HEK293T (cell line): ENCODE measurements around the gene FANCG.

Experiments
- ARNT ChIP-seq: fragments of 450-650 bp; IDR thresholded peaks from 2 replicates; pipeline ENCODE4 v1.6.1; 2017; ENCODE audit warnings: mild to moderate bottlenecking
- BHLHE40 ChIP-seq: fragments of 450-650 bp; IDR thresholded peaks from 2 replicates; pipeline ENCODE4 v1.6.1; 2016; ENCODE audit warnings: mild to moderate bottlenecking, moderate library complexity, borderline replicate concordance
- ELF4 ChIP-seq: fragments of 450-650 bp; IDR thresholded peaks from 2 replicates; pipeline ENCODE4 v1.6.1; 2017; ENCODE audit warnings: antibody characterized with exemption
- FOXA1 ChIP-seq: fragments of 450-650 bp; IDR thresholded peaks from 2 replicates; pipeline ENCODE4 v1.6.1; 2016; ENCODE audit warnings: mild to moderate bottlenecking
- FOXK2 ChIP-seq: fragments of 450-650 bp; IDR thresholded peaks from 2 replicates; pipeline ENCODE4 v1.6.1; 2016; ENCODE audit warnings: mild to moderate bottlenecking
- FOXM1 ChIP-seq: fragments of 450-650 bp; IDR thresholded peaks from 2 replicates; pipeline ENCODE4 v1.6.1; 2017; ENCODE audit warnings: mild to moderate bottlenecking, borderline replicate concordance
- HDGF ChIP-seq: fragments of 450-650 bp; IDR thresholded peaks from 2 replicates; pipeline ENCODE4 v1.6.1; 2017; ENCODE audit warnings: antibody characterized with exemption, borderline replicate concordance
- L3MBTL2 ChIP-seq: fragments of 450-650 bp; conservative IDR thresholded peaks from 2 replicates; pipeline ENCODE4 v1.6.1; 2016; ENCODE audit warnings: mild to moderate bottlenecking
- NFRKB ChIP-seq: fragments of 450-650 bp; IDR thresholded peaks from 2 replicates; pipeline ENCODE4 v1.6.1; 2016; ENCODE audit warnings: mild to moderate bottlenecking, moderate library complexity
- PKNOX1 ChIP-seq: fragments of 450-650 bp; IDR thresholded peaks from 2 replicates; pipeline ENCODE4 v1.6.1; 2016
- SP1 ChIP-seq: fragments of 450-650 bp; IDR thresholded peaks from 2 replicates; pipeline ENCODE4 v1.6.1; 2017
- SUZ12 ChIP-seq: fragments of 450-650 bp; IDR thresholded peaks from 2 replicates; pipeline ENCODE4 v1.6.1; 2016; ENCODE audit warnings: mild to moderate bottlenecking
- TARDBP ChIP-seq: fragments of 450-650 bp; IDR thresholded peaks from 2 replicates; pipeline ENCODE4 v1.6.1; 2016
- ZNF384 ChIP-seq: fragments of 450-650 bp; IDR thresholded peaks from 2 replicates; pipeline ENCODE4 v1.6.1; 2016

- TF ChIP-seq ELF4: no peak
- TF ChIP-seq ARNT: no peak
- 0 out of 2 replicates have a peak, but pooled peaks have one; percentile 16 for TF ChIP-seq PKNOX1
- no peak for TF ChIP-seq ZNF384
- TF ChIP-seq BHLHE40: no peak
- no peak for TF ChIP-seq FOXA1
- TF ChIP-seq FOXK2: no peak
- no peak for TF ChIP-seq L3MBTL2
- no peak for TF ChIP-seq FOXM1
- TF ChIP-seq HDGF: no peak
- no peak for TF ChIP-seq SP1
- no peak for TF ChIP-seq TARDBP
- no peak for TF ChIP-seq SUZ12
- no peak for TF ChIP-seq NFRKB
Measured at GRCh38 chr9:35116898-35117551, 37.3 kb upstream of the FANCG start.
